GM10248 (cell line): Measurements from ENCODE around the gene FXN.

Experiments
- CTCF ChIA-PET: fragments of 300-600 bp; sonication (Branson Sonifier 250); formaldehyde crosslinking; extraction: SDS; loops from one replicate; lab custom pipeline; 2021; ENCODE audit warnings: antibody characterized with exemption; lab: Yijun Ruan, JAX
- POLR2A ChIA-PET: fragments of 350-650 bp; sonication (Branson Sonifier 250); formaldehyde crosslinking; extraction: SDS; loops from one replicate; lab custom pipeline; 2020; ENCODE audit warnings: antibody characterized with exemption; lab: Yijun Ruan, JAX
- DNase-seq: peaks from one replicate; pipeline ENCODE4 v3.0.0; 2012; ENCODE audit errors: extremely low spot score
- CTCF ChIP-seq: IDR thresholded peaks from 2 replicates; pipeline ENCODE4 v1.5.1; 2012; ENCODE audit warnings: mild to moderate bottlenecking, low read depth; ENCODE audit errors: extremely low read depth, missing control alignments, control extremely low read depth

Gene FXN

GRCh38 chr9:69143291-69143690, 107.7 kb downstream of the FXN start:
- TF ChIP-seq CTCF: no peak
- CTCF ChIA-PET: interaction anchor here (1.4 to 2.0 kb wide), 2 partner anchors 12 to 15 kb away, joined by 3 to 5 read pairs; no protein-coding TSS in a partner anchor
- DNase-seq: no peak
- POLR2A ChIA-PET: no interaction called here

GRCh38 chr9:69145144-69145715, 109.7 kb downstream of the FXN start:
- CTCF ChIA-PET: interaction anchor here (0.9 to 1.4 kb wide), 2 partner anchors 8 to 9 kb away, joined by 3 read pairs; no protein-coding TSS in a partner anchor
- no peak for DNase-seq
- no peak for TF ChIP-seq CTCF
- POLR2A ChIA-PET: no interaction called here

- ChIA-PET CTCF (no interaction called here), POLR2A (no interaction called here)
- no peak for DNase-seq
- TF ChIP-seq CTCF: no peak
These were observed 111.7 kb downstream of the FXN start for GRCh38 chr9:69147041-69147834.

- no peak for TF ChIP-seq CTCF
- POLR2A ChIA-PET: no interaction called here
- CTCF ChIA-PET: interaction anchor here (1.1 to 1.3 kb wide), 2 partner anchors 11 to 13 kb away, joined by 3 read pairs; no protein-coding TSS in a partner anchor
- DNase-seq: no peak
These were observed 113.8 kb downstream of the FXN start for GRCh38 chr9:69149321-69149807.
